SK-N-SH (cell line): Measurements from ENCODE around the gene CNDP2.

Source experiments
- FOXM1 ChIP-seq: IDR thresholded peaks from 2 replicates; pipeline ENCODE4 v1.4.0; 2012; ENCODE audit warnings: low read depth, mild to moderate bottlenecking
- TF ChIP-seq, protein P1 (sequence below): fragments of 200-600 bp; sonication (generic); IDR thresholded peaks from 2 replicates; pipeline ENCODE4 v1.6.1; 2017; ENCODE audit warnings: antibody characterized with exemption, mild to moderate bottlenecking, moderate library complexity

DNA sequence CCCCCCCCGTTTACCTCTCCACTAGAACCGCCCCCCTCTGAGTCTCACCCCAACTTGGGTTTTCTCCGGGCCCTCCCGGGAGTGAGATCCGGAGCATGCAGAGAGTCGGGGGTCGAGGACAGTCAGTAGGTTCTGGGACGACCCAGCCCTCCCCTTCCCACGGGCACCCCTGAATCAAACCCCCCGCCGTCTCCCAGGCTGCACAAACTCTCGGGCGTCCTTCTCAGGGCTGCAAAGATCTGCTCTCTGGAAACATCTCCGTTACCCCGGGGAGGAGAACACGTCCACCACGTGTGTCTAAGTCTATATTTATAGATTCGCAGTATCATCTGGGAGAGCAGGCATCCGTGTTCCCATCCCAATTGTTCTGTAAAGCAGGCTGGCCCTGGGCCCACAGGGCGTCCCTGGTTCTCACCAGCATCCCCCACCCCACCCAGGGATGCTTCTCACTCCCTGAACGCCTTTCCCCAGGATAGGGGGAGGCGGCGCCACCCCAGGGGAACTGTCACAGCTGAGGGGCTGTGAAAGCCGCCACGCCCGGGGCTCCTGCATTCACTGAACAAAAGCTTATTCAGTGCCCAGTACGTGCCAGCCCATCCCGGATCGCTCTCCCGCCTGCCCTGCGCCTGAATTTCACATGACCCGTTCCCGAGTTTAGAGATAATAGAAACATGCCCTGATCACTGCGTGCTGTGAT, 38.3 kb upstream of the CNDP2 start:
- no peak for TF ChIP-seq FOXM1
- TF ChIP-seq, protein P1, sequence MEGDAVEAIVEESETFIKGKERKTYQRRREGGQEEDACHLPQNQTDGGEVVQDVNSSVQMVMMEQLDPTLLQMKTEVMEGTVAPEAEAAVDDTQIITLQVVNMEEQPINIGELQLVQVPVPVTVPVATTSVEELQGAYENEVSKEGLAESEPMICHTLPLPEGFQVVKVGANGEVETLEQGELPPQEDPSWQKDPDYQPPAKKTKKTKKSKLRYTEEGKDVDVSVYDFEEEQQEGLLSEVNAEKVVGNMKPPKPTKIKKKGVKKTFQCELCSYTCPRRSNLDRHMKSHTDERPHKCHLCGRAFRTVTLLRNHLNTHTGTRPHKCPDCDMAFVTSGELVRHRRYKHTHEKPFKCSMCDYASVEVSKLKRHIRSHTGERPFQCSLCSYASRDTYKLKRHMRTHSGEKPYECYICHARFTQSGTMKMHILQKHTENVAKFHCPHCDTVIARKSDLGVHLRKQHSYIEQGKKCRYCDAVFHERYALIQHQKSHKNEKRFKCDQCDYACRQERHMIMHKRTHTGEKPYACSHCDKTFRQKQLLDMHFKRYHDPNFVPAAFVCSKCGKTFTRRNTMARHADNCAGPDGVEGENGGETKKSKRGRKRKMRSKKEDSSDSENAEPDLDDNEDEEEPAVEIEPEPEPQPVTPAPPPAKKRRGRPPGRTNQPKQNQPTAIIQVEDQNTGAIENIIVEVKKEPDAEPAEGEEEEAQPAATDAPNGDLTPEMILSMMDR = no peak
